ENCODE results near the gene KLB.
"Not testable (repeated sequence)": the region's sequence is repeated elsewhere in the genome, so short reads cannot be mapped to it uniquely, and the experiment has no call there.

KLB gene

DNA sequence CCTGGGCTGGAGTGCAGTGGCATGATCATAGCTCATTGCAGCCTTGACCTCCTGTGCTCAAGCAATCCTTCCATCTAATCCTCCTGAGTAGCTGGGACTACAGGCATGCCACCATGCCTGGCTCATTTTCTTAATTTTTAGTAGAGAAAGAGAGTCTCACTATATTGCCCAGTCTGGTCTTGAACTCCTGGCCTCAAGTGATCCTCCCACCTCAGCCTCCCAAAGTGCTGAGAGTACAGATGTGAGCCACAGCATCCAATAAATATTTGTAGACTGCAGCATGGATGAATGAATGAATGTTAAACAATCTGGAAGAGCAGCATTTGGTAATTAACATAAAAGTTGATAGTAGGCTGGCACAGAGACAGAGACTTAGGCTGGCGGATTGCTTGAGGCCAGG, 20.0 kb downstream of the KLB start:
- no peak for DNase-seq (ENCODE audit: low spot score)

DNA sequence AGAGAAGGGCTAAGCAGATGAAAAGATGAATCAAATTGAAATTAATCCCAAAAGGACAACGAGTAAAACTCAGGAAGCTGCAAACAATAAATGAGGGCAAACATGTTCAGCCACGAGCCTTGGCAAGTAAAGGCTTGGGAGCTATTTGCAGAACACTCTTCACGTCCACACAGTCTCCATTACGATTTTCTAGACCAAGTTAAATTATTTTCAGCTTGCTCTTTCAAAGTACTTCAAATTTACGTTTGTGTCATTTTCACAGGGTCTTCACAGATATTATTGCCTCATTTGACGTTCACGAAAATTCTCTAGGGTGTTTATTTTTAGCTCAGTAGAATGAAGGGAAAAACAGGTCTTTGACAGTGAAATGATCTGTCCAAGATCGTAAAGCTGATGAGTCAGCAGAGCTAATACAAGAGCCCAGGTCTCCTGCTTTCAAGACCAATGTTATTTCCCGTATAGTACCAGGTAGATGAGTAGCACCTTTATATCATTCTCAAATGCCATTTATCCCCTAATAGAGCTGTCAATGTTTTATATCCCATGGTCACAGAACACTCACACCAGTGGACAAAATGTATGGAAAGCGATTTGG, 20.9 kb downstream of the KLB start:
- no peak for DNase-seq (ENCODE audit: low spot score)

DNA sequence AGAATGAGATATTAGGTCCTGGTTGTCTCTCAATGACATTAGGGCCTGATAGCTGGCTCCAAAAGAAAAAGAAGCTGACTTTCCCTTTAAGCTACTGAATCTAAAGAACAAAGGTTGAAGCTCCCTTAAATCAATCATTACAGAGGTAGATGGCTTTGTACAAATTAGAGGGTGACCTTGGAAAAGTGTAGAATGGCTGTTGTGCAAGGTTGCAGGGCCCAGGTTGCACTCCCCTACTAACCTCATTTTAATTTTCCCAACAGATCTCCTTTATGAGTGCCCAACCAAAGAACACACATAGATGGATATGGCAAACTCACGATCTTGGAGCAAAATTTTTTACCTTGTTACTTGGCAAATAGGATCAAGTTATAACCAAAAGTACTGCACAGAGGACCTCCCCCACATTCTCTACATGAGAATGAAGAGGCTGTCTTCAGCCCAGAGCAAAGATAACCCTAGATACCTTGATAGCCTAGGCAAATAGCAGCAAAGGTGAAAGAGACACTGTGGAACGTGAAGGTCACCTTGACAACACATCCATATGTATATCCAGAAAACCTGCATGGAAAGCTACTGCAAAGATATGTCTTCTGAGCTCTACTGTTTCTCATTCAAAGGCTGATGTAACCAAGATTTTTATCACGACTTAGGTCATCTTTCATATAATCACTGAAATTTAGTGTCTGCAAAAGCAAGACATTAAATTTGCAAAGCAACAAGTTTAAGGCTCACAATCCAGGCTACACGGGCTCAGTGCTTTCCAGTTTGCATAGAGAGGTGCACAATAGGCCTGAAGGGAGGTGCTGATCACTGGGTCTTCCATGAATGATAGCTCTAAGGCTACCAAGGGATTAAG, 23.0 kb downstream of the KLB start:
- DNase-seq (ENCODE audit: low spot score): no peak

DNA sequence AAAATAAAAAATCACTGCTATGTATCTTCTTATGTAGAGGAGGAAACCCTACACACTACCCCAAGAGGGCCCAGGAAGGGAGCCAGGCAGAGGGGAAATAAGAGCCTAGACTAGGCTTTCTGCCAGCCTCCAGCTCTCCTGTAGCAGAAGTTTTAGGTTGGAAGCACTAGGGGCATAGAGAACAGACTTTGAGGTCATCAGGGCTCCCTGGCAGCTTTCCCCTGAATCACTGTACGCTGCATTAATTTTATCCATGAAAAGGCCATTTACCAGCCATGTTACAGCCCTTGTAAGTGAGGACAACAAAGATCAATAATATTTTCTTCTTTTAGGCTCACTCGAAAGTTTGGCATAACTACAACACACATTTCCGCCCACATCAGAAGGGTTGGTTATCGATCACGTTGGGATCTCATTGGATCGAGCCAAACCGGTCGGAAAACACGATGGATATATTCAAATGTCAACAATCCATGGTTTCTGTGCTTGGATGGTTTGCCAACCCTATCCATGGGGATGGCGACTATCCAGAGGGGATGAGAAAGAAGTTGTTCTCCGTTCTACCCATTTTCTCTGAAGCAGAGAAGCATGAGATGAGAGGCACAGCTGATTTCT, 27.3 kb downstream of the KLB start:
- DNase-seq (ENCODE audit: low spot score): no peak

DNA sequence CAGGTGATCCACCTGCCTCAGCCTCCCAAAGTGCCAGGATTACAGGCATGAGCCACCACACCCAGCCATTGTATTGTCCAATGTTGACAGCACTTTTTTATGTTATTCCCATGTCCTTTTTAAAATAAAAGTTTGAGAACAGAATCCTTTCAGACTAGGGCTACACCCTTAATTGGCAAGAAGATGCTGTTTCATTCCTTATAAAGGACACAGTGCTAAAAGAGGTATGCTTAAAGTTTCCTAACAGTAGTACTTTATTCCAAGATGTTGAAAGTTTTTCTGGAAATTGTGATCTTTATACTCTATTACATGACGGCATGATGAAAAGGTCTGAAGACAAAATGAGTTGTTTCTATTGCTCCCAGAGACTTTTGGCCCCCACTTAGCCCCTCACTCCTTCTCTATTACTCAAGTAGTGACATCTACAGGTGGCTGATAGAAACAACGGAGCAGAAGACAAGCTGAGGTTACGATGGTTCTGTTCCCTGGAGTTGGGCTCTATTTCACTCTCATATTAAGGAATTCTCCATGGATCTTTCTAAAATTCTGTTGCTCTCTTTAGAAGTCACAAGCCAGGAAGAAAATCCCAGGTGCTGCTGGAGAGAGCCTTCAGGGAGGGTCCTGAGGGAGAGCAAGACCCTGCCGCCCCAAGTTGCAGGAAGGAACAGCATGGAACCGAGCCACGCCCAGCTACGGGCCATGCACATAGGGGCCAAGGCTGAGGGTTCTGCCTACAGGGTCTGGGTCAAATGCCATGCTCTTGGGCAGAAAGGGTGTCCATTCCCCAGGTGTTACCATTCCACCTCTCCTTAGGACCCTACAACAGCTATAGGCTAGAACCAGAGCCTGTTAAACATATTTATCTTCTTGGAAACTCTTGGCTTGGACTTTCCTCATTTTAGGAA, 29.2 kb downstream of the KLB start:
- no peak for DNase-seq (ENCODE audit: low spot score)

DNA sequence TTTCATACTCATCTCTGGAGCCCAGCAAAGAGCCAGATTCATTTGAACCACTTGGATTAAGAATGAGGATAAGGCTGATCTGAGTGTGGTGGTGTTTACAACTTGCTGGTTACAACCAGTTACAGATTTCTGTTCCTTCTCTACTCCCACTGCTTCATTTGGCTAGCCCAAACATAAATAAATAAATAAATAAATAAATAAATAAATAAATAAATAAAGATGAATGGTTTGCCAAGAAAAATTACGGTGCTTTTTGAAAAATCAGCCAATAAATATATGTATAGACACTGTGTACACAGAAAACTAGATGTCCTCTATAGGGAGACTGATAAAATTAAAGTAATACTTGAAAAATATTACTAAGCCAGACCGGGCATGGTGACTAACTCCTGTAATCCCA, 34.9 kb downstream of the KLB start:
- no peak for DNase-seq (ENCODE audit: low spot score)

DNA sequence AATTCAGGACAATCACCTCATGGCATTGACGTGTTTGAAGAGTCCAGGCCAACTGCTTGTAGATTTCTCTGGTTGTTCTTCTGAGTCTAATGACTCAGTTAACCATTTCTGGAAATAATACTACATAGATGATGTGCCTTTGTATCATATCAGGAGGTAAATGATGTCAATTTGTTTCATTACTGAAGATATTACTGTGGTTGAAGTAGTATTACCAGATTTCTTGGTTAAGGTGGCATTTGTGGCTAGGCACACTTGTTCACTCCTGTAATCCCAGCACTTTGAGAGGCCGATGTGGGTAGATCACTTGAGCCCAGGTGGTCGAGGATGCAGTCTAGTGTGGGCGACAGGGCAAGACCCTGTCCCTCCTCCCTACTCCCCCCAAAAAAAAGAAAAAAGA, 36.3 kb downstream of the KLB start:
- no peak for DNase-seq (ENCODE audit: low spot score)

DNA sequence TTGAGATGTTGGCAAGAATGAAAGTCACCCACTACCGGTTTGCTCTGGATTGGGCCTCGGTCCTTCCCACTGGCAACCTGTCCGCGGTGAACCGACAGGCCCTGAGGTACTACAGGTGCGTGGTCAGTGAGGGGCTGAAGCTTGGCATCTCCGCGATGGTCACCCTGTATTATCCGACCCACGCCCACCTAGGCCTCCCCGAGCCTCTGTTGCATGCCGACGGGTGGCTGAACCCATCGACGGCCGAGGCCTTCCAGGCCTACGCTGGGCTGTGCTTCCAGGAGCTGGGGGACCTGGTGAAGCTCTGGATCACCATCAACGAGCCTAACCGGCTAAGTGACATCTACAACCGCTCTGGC, 39.7 kb downstream of the KLB start:
- no peak for DNase-seq (ENCODE audit: low spot score)

DNA sequence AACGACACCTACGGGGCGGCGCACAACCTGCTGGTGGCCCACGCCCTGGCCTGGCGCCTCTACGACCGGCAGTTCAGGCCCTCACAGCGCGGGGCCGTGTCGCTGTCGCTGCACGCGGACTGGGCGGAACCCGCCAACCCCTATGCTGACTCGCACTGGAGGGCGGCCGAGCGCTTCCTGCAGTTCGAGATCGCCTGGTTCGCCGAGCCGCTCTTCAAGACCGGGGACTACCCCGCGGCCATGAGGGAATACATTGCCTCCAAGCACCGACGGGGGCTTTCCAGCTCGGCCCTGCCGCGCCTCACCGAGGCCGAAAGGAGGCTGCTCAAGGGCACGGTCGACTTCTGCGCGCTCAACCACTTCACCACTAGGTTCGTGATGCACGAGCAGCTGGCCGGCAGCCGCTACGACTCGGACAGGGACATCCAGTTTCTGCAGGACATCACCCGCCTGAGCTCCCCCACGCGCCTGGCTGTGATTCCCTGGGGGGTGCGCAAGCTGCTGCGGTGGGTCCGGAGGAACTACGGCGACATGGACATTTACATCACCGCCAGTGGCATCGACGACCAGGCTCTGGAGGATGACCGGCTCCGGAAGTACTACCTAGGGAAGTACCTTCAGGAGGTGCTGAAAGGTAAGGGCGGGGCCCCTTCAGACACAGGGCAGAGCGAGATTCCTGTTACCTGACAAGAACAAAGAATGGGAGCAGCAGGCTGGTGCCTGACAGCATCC, 40.3 kb downstream of the KLB start:
- peak; percentile 83 for DNase-seq (ENCODE audit: low spot score)

DNA sequence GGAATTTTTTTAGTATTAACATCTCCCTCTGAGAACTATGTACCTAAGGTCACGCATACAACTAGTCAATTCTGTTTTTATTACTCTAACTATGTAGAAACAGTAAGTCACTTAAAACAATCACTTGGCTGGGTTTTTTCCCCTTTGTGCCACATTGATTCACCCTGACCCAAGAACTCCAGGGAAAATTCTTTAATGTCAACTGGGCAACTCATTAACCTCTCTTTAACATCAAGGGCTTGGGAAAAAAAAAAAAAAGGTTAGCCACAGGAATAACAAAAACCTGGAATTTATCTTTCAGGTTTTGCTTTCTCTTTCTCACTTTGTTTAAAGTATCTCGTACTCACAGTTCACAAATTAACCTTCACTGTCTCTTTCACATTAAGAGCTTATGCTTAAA, 43.9 kb downstream of the KLB start:
- no peak for DNase-seq (ENCODE audit: low spot score)

DNA sequence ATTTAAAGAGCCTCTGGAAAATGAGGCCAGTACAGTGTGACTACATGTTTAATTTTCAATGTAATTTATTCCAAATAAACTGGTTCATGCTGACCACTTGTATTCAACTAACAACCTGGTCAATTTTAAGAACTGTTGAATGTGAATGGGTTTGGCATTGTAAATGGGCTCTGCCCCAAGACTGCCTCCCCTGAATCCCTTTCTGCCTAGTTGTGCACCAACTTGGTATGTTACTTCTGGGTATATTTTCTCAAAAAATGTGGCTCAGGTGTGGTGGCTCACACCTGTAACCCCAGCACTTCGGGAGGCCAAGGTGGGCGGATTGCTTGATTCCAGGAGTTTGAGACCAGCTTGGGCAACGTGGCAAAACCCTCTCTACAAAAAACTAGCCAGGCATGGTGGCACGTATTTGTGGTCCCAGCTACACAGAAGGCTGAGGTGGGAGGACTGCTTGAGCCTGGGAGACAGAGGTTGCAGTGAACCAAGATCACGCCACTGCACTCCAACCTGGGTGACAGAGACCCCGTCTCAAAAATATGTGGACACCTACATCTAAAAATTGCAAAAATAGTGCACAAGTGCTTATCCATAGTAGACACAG, 44.8 kb downstream of the KLB start:
- DNase-seq (ENCODE audit: low spot score): no peak

DNA sequence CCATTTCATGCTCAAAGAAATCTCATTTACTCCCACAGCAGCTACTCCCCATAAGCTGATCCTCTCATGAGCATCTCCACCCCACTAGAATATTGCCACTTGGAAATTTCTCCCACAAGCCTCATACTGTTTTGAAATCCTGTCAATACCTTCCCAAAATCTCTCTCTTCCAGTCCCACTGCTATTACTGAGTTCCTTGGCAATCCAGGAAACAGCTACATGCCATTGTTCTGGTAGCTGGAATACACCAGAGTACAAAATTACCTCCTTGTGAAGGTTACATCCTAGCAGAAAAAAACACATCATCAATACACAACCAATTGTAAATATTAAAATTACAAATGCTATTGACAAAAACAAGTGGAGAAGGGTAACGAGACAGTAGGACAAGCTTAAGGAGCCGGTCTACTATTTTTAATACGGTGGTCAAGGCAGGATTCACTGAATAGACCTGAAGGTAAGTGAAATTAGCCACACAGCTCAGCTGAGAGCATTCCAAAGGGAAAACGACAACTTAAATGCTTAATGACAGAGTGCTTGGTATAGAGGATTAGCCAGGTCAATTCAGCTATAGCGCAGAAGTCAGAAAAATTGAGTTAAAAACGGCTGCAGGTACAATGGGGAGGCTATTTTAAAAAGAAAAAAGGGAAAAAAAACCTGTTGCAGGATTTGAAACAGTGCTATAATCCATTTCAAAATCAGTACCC, 45.6 kb downstream of the KLB start:
- DNase-seq (ENCODE audit: low spot score): no peak

DNA sequence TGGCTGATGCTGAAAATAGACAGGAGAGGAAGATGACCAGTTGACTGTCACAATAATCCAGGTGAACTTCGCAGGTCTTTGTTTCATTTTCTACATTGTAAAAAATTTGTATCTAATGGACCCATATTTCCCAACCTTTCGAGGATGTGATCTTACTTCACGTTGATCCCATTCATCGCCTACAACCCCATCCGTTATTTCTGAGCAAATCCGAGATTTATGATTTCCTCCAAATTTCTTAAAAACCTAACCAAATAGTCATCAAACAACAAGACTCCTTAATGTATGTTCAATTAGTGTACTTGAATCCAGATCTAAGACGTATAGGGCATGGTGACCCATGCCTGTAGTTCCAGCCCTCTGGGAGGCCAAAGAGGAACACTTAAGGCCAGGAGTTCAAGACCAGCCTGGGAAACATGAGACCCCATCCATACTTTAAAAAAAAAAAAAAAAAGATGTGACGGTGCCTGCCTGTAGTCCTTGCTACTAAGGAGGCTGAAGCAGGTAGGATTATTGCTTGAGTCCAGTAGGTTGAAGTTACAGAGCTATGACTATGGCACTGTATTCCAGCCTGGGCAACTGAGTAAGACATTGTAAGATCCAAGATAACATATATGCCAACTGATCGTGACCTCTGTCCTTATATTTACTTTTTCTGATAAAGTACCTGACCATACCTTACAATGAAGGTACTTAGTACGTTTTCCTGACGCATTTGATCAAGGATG, 46.3 kb downstream of the KLB start:
- DNase-seq (ENCODE audit: low spot score): no peak

DNA sequence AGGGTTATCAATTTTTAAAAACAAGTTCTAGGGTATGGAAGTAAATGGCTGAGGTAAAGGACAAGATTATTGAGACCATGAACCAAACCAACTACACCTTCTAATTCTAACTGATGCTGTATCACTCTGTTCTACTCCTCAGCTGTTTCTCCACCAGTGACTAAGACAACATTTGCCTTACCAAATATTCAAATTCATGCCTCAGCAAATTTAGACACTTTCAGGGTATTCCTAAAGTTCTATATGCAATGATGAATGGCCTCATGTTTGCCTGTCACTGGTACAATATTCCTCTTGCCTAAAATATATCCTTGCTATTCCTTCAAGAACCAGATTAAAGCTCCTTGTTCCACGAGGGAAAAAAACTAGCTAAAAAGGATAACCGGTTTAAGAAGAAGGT, 47.0 kb downstream of the KLB start:
- DNase-seq (ENCODE audit: low spot score): no peak

DNA sequence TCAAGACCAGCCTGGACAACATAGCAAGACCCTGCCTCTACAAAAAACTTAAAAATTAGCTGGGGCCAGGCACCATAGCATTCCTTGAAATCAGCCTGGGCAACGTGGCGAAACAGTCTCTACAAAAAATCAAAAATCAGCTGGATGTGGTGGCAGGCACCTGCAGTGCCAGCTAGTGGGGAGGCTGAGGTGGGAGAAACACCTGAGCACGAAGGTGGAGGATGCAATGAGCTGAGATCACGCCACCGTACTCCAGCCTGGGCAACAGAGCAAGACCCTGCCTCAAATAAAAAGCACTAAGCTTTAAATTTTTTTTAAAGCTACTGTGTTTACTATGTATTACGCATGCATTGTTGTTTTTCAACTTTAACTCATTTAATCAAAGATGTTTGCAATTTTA, 48.8 kb downstream of the KLB start:
- DNase-seq (ENCODE audit: low spot score): no peak

DNA sequence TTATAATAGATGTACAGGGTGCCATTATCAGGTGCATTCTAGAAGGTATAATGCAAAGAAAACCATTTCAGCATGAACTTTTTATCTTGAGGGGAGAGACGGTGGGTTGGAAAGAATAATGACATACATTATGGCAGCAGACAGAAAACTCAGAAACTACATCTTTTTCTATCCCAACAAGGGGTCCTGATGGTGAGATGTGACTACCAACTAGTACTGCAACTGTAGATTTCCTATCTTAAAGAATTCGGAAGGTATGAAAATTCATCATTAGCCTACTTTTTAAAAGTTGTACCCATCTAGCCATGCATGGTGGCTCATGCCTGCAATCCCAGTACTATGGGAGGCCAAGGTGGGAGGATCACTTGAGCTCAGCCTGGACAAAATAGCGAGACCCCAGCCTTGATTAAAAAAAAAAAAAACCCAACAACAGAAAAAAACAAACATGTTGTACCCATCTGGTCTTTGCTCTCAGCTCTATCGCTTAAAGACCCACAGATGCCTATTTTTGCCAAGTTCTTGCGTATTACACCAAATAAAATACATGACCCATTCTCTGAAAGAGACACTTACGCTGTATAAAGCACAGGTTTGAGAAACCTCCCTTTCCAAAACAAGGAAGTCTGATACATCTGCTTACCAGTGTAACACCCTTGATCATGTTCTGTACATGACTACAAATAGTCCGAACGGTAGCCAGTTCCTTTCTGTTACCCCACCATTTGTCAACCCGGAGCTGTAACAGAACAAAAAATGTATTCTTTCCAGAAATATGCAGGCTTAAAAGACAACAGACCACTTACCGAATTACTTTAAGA, 50.4 kb downstream of the KLB start:
- no peak for DNase-seq (ENCODE audit: low spot score)

DNA sequence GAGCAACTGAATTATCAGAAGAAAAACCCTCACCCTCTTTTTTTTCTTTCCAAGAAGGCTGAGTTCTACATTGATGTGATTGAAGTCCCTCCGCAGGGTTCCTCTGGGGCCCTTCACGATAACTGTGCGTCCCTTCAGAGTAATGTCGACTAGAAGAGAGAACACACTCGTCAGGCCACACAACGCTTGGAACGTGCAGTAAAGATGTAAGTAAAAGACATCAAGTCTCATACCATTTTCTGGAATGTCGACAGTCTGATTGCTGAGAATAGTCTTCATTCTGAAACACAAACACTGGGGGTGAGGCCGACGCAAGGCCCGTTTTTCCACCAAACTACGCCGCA, 51.4 kb downstream of the KLB start:
- not testable (repeated sequence) for DNase-seq (ENCODE audit: low spot score)

DNA sequence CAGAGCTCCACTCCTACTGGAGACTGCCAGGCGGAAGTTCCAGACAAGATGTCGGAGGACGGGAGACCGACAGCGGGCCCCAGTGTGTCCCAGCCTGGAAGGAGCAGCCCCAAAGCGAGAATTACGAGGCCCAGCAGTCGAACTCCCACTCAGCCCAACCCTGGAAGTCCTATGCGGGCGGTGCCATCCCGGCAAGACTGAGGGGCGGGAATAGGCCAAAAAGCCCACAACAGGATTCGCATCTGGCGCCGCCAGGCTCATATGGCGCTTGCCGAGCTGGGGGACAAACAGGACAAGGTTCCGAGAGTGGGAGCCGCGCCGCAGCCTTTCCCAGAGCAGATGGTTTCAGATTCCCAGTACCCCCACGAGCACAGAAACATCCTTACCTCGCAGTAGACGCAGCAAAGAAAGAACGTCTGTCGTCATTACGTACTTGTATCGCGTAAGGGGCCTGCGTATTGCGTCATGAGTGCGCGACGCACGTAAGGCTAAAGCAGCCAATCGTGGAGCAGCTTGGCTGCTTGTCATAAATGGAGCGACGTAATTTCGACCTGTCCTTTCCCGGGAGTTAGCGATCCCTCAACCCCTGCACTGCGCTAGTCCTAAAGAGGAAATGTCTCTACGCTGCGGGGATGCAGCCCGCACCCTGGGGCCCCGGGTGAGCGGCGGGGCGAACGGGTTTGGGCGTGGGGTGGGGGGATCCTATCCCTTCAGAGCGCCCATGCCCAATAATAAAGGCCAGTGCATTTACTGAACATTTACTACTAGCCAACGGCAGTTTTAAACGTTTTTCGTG, 52.0 kb downstream of the KLB start, which contains the start of the genes LIAS and RPL9:
TSS of gene LIAS (plus strand) at position 552 of the 796 bp plus-strand sequence. CDS start at position 614, 62 bp downstream.
TSS of gene RPL9 (minus strand) at position 418 of the 796 bp plus-strand sequence. CDS start 483 bp downstream, outside the sequence.
- peak; percentile 97 for DNase-seq (ENCODE audit: low spot score)
